Body of pancreas (tissue), 4 donors: ENCODE results near the gene SEC24A.
"Not testable (repeated sequence)": the region's sequence is repeated elsewhere in the genome, so short reads cannot be mapped to it uniquely, and the experiment has no call there.

Experiments used
- POLR2A ChIP-seq, 3 donors: fragments of 450-650 bp; IDR thresholded peaks; one replicate each; pipeline ENCODE4 v1.6.1; 2016; ENCODE audit warnings: antibody characterized with exemption in 3 of 3, mild to moderate bottlenecking in 2 of 3
- TF ChIP-seq, protein P1 (sequence below), 7 experiments: fragments of 450-650 bp in 4 of 7; fragments of 200-600 bp in 3 of 7; sonication (generic) in 3 of 7; IDR thresholded peaks; one replicate each; pipeline ENCODE4 v1.5.1; 2016 to 2019; ENCODE audit warnings: antibody characterized with exemption in 7 of 7

DNA sequence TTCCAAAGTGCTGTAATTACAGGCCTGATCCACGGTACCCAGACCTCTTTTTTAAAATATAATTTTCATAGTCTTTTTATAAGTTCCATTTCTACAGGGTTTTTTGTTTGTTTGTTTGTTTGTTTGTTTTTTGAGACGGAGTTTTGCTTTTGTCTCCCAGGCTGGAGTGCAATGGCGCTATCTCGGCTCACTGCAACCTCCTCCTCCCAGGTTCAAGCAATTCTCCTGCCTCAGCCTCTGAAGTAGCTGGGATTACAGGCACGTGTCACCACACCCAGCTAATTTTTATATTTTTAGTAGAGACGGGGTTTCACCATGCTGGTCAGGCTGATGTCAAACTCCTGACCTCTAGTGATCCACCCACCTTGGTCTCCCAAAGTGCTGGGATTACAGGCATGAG is 2.1 kb downstream of the SEC24A start:
- TF ChIP-seq, protein P1, sequence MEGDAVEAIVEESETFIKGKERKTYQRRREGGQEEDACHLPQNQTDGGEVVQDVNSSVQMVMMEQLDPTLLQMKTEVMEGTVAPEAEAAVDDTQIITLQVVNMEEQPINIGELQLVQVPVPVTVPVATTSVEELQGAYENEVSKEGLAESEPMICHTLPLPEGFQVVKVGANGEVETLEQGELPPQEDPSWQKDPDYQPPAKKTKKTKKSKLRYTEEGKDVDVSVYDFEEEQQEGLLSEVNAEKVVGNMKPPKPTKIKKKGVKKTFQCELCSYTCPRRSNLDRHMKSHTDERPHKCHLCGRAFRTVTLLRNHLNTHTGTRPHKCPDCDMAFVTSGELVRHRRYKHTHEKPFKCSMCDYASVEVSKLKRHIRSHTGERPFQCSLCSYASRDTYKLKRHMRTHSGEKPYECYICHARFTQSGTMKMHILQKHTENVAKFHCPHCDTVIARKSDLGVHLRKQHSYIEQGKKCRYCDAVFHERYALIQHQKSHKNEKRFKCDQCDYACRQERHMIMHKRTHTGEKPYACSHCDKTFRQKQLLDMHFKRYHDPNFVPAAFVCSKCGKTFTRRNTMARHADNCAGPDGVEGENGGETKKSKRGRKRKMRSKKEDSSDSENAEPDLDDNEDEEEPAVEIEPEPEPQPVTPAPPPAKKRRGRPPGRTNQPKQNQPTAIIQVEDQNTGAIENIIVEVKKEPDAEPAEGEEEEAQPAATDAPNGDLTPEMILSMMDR (IDR thresholded peaks at IDR 0.05): not testable (repeated sequence)
- TF ChIP-seq POLR2A (IDR thresholded peaks at IDR 0.05): not testable (repeated sequence)
